Immature natural killer cell (primary cell): Measurements from ENCODE around the gene NAP1L5. TPM values are rescaled to one million over a fixed set of nuclear protein-coding genes. Genes with fewer than 3 reads are reported as not detected.

Experiments used
- DNase-seq, 3 donors: peaks; one replicate each; pipeline ENCODE4 v3.0.0; 2022; ENCODE audit warnings: mixed read lengths in 1 of 3
- H3K27ac Mint-ChIP-seq, 6 donors: one replicate each; pipeline ENCODE4 v1.8.0; 2020; ENCODE audit warnings: mixed read lengths in 6 of 6, mild to moderate bottlenecking in 5 of 6, inconsistent platforms in 4 of 6, moderate library complexity in 3 of 6
- H3K27me3 Mint-ChIP-seq, 3 donors: one replicate each; pipeline ENCODE4 v1.8.0; 2020 to 2021; ENCODE audit warnings: low read depth in 3 of 3, mild to moderate bottlenecking in 3 of 3, mixed read lengths in 3 of 3, moderate library complexity in 3 of 3, inconsistent platforms in 1 of 3
- H3K36me3 Mint-ChIP-seq, 3 donors: one replicate each; pipeline ENCODE4 v1.8.0; 2020; ENCODE audit warnings: mixed read lengths in 3 of 3, inconsistent platforms in 2 of 3, mild to moderate bottlenecking in 2 of 3
- H3K4me1 Mint-ChIP-seq, 2 donors: one replicate each; pipeline ENCODE4 v1.8.0; 2020; ENCODE audit warnings: inconsistent platforms in 2 of 2, mild to moderate bottlenecking in 2 of 2, mixed read lengths in 2 of 2, moderate library complexity in 1 of 2
- H3K4me3 Mint-ChIP-seq, 5 donors: one replicate each; pipeline ENCODE4 v1.8.0; 2020; ENCODE audit warnings: mild to moderate bottlenecking in 5 of 5, mixed read lengths in 5 of 5, inconsistent platforms in 3 of 5, moderate library complexity in 3 of 5
- H3K9me3 Mint-ChIP-seq, 6 donors: one replicate each; pipeline ENCODE4 v1.8.0; 2020; ENCODE audit warnings: mild to moderate bottlenecking in 6 of 6, mixed read lengths in 6 of 6, inconsistent platforms in 4 of 6, moderate library complexity in 3 of 6
- polyA plus RNA-seq, 3 donors: library from polyadenylated mRNA; unstranded; fragments of 300-500 nt; fragmentation: Illumina TruSeq; gene quantifications; one replicate each; pipeline ENCODE4 v1.2.3, GENCODE V29; 2021

Gene NAP1L5
- polyA plus RNA-seq, 3 donors from 2014 or later: 4.2 to 7.3 (median 5.4) TPM

DNA sequence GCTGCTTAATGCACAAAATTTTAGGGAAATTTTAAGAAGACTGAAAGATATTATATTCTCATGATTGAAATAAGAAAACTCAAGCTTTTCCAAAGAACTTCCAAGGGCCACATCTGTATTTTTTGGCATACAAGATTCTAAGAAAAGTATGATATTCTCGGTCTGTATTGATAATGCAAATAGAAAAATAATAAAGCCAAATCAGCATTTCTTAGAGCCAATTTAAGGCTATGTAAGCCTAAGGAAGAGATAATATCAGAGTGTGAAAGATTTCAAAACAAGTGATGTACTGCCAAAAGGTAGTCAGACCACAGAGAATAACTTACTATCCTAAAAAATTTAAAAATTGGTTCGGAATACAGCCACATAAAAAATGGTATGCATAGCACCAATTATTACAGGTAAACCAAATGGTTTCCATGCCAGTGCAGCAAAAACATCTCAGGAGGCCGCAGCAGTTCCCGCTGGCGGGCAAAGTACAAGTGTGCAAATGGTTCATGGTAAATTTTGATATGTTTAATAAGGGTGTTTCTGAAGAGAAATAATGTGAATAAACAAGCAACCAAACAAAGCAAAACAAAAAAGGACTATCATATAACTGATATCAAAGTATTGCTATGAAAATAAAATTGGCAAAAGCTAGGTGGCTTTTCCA lies 35.2 kb upstream of the NAP1L5 start:
- Mint-ChIP-seq H3K4me1 (peaks cover 10 to 12% of the 10 kb centered on the region in 2 donors), H3K9me3 (no peaks in the 10 kb centered on the region), H3K27ac (no peak overlapping the region), H3K27me3 (no peaks in the 10 kb centered on the region), H3K36me3 (peaks cover 13 to 20% (median 15%) of the 10 kb centered on the region in 3 donors), H3K4me3 (no peak overlapping the region)
- no peak for DNase-seq

DNA sequence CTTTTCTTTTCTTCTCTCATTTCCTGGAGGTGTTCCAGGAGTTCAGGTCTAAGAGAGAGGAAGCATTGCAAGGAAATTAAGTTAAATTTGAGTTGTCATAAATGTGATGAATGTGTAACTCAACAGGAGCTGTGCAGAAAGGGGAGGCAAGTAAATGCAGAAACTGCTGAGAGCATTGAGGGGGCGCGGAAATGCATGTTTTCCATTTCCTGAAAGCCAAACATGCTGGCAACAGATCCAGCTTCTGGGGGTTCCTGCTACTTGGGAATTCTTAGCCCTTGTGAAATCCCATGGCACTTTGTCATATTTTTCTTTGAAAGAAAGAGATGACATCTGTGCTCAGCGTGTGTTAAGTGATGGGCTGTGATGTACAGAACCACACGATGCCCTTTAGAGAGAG lies 33.8 kb upstream of the NAP1L5 start:
- H3K4me3 Mint-ChIP-seq: no peak overlapping the region
- no peak for DNase-seq
- peaks cover 19 to 29% (median 26%) of the 10 kb centered on the region in 3 donors for H3K36me3 Mint-ChIP-seq
- no peaks in the 10 kb centered on the region for H3K4me1 Mint-ChIP-seq
- no peak overlapping the region for H3K27ac Mint-ChIP-seq
- H3K9me3 Mint-ChIP-seq: no peaks in the 10 kb centered on the region
- no peaks in the 10 kb centered on the region for H3K27me3 Mint-ChIP-seq

DNA sequence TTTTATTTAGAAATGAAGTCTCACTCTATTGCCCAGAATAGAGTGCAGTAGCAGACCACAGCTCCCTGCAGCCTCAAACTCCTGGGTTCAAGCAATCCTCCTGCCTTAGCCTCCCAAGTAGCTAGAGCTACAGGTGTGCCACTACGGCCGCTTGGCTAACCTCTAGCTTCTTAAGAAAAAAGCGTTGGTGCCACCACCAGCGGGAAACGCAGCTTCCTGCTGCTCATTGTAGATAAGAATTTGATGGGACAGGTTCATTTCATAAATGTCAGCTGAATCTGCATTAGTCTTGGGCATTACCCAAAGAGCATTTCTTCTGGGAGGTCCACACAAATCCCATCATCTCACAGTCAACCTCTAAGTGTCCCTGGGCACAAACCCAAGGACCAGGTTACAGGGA lies 33.2 kb upstream of the NAP1L5 start:
- no peak overlapping the region for H3K27ac Mint-ChIP-seq
- no peaks in the 10 kb centered on the region for H3K9me3 Mint-ChIP-seq
- DNase-seq: no peak
- no peak overlapping the region for H3K4me3 Mint-ChIP-seq
- peaks cover 19 to 29% (median 26%) of the 10 kb centered on the region in 3 donors for H3K36me3 Mint-ChIP-seq
- no peaks in the 10 kb centered on the region for H3K4me1 Mint-ChIP-seq
- no peaks in the 10 kb centered on the region for H3K27me3 Mint-ChIP-seq

DNA sequence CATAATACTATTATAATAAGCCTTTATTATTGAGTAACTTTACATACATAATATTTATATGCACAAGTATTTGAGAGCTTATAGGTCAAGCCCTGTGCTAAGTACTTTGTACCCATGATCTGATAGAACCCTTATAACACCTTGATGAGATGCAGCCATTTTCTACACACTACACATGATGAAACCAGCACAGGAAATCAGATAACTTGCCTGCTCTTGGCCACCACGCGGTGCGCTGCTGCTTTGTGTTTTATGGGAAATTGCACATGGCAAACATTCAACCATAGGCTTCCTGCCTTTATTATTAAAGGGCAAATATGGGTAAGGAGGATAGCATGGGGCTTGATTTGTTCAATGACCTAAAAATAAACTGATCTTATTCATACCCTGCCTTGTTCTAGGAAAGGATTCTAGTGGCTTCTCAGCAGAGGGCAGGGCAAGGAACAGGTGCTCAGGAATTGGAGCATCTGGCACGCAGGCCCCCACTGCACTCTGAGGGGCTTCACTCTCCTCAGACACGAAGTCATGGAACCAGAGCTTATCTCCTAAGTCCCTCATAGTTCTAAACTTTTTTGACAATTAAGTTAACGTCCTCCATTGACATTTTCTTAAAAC lies 31.6 kb upstream of the NAP1L5 start:
- Mint-ChIP-seq H3K4me1 (no peaks in the 10 kb centered on the region), H3K9me3 (no peaks in the 10 kb centered on the region), H3K27ac (no peak overlapping the region), H3K4me3 (no peak overlapping the region), H3K27me3 (no peaks in the 10 kb centered on the region), H3K36me3 (peaks cover 19 to 30% (median 29%) of the 10 kb centered on the region in 3 donors)
- no peak for DNase-seq

DNA sequence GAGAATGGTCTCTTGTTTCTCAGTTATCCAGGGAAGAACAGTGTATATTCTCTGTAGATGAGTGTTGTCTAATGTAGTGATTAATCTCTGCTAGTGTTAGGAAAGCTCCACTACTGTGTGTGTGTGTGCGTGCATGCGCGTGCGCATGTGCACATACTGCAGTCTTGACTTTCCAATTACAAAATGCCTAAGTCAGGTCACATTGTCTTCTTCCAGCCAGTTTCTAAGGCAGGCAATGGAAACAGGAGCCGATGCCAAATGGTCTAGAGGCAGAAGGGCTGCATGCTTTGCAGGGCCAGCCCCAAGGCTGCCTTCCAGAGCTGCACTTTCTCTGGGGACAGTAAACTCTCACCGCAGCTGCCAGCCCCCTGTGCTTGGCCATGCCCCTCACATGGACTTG lies 30.5 kb upstream of the NAP1L5 start:
- Mint-ChIP-seq H3K9me3 (no peaks in the 10 kb centered on the region), H3K36me3 (peaks cover 19 to 33% (median 29%) of the 10 kb centered on the region in 3 donors), H3K4me1 (no peaks in the 10 kb centered on the region), H3K27ac (no peak overlapping the region), H3K4me3 (no peak overlapping the region), H3K27me3 (no peaks in the 10 kb centered on the region)
- no peak for DNase-seq

DNA sequence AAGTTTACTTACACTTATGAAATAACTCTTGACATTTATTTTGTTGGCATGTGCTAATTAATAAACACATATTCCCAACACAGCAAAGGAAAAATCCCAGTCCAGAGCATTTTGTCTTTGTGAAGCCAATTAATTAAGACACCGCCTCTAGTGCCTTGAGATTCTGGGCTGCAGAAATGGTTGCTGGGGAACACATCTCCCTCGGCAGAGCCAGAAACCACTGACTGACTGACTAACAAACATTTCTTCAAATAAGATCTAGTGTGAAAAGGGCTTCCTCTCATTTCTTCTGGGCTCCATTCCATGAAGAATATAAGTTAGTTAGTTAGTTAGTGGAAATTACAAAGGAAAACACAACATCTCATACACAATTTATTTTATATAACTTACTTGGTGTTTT lies 28.4 kb upstream of the NAP1L5 start:
- Mint-ChIP-seq H3K36me3 (peaks cover 22 to 38% (median 23%) of the 10 kb centered on the region in 3 donors), H3K9me3 (no peaks in the 10 kb centered on the region), H3K4me1 (no peaks in the 10 kb centered on the region), H3K4me3 (no peak overlapping the region), H3K27me3 (peaks cover 0 to 2% (median 0%) of the 10 kb centered on the region in 3 donors), H3K27ac (no peak overlapping the region)
- no peak for DNase-seq

DNA sequence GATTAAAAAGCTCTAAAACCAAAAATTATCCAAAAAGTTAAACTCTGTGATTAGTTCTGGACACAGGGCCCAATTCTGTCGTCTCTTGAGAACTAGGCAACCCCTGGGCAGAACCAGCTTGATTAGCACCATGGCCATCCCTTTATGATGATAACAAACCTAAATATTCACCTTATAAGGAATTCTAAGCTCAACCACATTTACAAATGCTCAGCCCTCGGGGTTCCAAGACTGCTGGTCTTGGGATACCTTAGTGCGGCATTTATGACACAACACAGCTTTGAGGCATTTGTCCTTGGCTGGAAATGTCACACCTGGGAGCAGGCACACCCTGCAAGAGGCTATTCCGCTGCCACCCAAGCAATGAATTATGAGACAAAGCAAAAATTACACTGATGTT lies 27.5 kb upstream of the NAP1L5 start:
- H3K27ac Mint-ChIP-seq: no peak overlapping the region
- peaks cover 22 to 45% (median 22%) of the 10 kb centered on the region in 3 donors for H3K36me3 Mint-ChIP-seq
- peaks cover 0 to 2% (median 0%) of the 10 kb centered on the region in 3 donors for H3K27me3 Mint-ChIP-seq
- H3K4me1 Mint-ChIP-seq: no peaks in the 10 kb centered on the region
- no peak for DNase-seq
- no peak overlapping the region for H3K4me3 Mint-ChIP-seq
- H3K9me3 Mint-ChIP-seq: no peaks in the 10 kb centered on the region

DNA sequence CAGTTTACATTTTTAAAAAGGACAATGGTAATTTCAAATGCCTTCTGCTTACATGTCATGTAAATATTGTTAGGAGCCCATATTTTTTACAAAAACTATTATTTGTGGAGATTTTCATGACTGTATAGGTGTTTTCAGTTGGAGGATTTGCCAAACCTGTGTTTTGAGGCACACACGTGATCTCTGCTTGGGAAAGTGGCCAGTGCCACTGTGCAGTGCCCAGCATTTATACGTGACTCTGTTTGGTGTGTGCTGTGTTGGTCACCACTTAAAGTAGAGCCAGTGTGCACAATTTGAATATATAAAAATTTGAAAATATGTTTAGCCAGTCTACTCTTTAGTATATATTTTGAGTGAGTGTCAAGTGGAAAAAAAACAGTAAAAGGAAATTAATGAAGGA lies 26.8 kb upstream of the NAP1L5 start:
- H3K27ac Mint-ChIP-seq: no peak overlapping the region
- no peaks in the 10 kb centered on the region for H3K9me3 Mint-ChIP-seq
- H3K4me3 Mint-ChIP-seq: no peak overlapping the region
- H3K27me3 Mint-ChIP-seq: peaks cover 0 to 2% (median 0%) of the 10 kb centered on the region in 3 donors
- peaks cover 18 to 42% (median 20%) of the 10 kb centered on the region in 3 donors for H3K36me3 Mint-ChIP-seq
- DNase-seq: no peak
- H3K4me1 Mint-ChIP-seq: no peaks in the 10 kb centered on the region

DNA sequence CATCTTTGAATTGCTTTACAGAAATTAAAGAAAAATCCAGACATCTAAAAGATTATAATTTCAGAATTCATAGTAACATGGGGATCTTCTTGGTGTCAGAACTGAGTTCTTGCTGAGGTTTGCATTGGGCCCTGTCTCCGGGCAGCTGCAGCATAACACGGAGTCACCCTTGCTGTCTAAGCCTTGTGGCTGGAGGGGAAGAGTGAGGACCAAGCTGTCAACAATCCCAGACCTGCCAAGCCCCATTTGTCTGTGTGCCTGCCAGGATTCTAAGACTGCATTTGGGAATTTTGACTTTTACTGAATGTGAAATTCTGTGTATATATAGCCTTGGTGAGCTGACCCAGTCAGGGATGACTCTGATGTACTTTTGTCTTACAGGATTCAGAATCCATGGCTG lies 25.2 kb upstream of the NAP1L5 start:
- H3K27ac Mint-ChIP-seq: no peak overlapping the region
- H3K27me3 Mint-ChIP-seq: peaks cover 0 to 2% (median 0%) of the 10 kb centered on the region in 3 donors
- peaks cover 0 to 6% (median under 1%) of the 10 kb centered on the region in 6 donors for H3K9me3 Mint-ChIP-seq
- no peaks in the 10 kb centered on the region for H3K4me1 Mint-ChIP-seq
- H3K4me3 Mint-ChIP-seq: no peak overlapping the region
- H3K36me3 Mint-ChIP-seq: peaks cover 21 to 49% (median 23%) of the 10 kb centered on the region in 3 donors
- no peak for DNase-seq

DNA sequence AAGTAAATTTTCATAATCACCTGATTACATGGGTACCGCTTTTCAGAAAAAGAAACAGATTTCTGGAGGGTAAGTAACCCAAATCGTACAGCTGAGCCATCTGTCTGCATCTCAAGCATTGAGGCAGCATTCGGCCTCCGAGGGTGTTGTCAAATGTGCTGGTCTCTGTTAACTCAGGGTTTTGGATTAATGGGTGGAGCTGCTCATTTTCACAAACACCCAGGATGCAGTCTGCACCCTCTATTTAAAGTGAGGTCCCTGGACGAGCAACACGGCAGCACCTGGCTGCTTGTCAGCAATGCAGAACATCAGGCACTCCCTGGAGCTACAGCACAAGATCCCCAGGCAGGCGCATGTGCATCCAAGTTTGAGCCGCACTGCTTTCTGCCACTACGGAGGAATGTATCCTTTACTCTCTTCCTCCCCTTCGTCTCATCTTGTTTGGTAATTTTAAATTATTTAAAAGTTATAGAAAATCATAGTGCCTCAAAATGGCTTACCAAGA lies 24.7 kb upstream of the NAP1L5 start:
- H3K27ac Mint-ChIP-seq: no peak overlapping the region
- H3K9me3 Mint-ChIP-seq: peaks cover 4 to 10% (median 5%) of the 10 kb centered on the region in 6 donors
- peaks cover 0 to 2% (median 0%) of the 10 kb centered on the region in 3 donors for H3K27me3 Mint-ChIP-seq
- H3K4me1 Mint-ChIP-seq: no peaks in the 10 kb centered on the region
- no peak for DNase-seq
- no peak overlapping the region for H3K4me3 Mint-ChIP-seq
- H3K36me3 Mint-ChIP-seq: peaks cover 25 to 50% (median 26%) of the 10 kb centered on the region in 3 donors

DNA sequence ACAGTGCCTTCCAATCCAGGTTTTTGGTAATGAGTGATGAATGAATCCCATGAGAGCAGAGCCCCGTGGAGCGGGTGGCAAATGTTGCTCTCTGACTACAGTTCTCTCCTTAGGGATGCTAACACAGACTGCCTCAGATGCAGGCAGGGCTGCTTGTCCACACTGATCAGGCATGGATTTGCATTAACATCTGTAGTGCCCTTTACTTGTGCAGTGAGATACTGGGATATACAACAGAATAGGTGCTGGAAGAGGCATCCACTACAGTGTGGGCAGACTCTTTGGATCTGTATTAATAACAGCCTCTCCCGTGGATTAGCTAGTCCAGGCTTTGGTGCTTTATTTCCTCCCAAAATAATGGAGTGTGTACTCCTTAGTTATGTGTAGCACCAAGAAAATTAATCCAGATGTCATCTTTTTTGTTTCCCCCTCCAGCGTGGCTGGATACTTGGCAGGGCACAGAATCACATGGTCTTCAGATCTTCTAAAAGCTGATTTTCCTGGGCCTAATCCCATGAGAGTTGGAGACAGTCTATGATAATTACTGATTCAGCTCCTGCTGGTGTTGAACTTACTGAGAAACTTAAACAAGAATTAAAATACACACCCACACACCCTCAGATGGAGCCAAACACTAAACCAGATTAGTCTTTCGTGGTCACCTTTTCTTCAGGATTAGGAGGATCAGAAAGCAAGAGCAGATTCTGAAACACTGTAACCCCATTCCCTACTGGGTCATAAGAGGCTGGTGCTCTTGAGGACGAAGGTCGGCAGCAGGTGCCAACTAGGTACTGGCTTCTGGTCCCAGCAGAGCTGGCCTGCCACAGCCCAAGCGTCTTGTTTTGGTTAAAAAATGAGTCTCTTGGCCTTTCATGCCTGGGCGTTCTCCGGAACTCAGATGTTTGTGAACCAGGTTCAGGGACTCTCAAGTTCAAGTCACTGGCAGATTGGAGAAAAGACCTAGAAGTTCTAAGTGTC lies 23.1 kb upstream of the NAP1L5 start:
- Mint-ChIP-seq H3K9me3 (peaks cover 8 to 18% (median 10%) of the 10 kb centered on the region in 6 donors), H3K36me3 (peaks cover 35 to 59% (median 35%) of the 10 kb centered on the region in 3 donors), H3K4me1 (peaks cover 2 to 7% of the 10 kb centered on the region in 2 donors), H3K27ac (no peak overlapping the region), H3K4me3 (no peak overlapping the region), H3K27me3 (peaks cover 0 to 2% (median 2%) of the 10 kb centered on the region in 3 donors)
- DNase-seq: no peak

DNA sequence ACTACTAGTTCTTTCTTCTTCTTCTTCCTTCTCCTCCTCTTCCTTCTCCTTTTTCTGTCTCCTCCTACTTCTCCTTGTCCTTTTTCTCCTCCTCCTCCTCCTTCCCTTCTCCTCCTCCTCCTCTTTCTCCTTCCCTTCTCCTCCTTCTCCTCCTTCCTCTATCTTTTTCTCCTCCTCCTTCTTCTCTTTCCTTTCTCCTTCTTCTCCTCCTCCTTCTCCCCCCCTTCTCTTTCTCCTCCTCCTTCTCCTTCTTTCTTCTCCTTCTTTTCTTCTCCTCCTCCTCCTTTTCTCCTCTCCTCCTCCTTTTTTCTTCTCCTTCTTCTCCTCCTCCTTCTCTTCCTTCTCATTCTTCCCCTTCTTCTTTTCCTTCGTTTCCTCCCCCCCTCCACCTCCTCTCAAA lies 21.8 kb upstream of the NAP1L5 start:
- H3K4me3 Mint-ChIP-seq: no peak overlapping the region
- H3K9me3 Mint-ChIP-seq: peaks cover 8 to 18% (median 10%) of the 10 kb centered on the region in 6 donors
- H3K36me3 Mint-ChIP-seq: peaks cover 36 to 64% (median 47%) of the 10 kb centered on the region in 3 donors
- H3K4me1 Mint-ChIP-seq: peaks cover 2 to 7% of the 10 kb centered on the region in 2 donors
- H3K27ac Mint-ChIP-seq: no peak overlapping the region
- peaks cover 0 to 2% (median 2%) of the 10 kb centered on the region in 3 donors for H3K27me3 Mint-ChIP-seq
- DNase-seq: no peak

DNA sequence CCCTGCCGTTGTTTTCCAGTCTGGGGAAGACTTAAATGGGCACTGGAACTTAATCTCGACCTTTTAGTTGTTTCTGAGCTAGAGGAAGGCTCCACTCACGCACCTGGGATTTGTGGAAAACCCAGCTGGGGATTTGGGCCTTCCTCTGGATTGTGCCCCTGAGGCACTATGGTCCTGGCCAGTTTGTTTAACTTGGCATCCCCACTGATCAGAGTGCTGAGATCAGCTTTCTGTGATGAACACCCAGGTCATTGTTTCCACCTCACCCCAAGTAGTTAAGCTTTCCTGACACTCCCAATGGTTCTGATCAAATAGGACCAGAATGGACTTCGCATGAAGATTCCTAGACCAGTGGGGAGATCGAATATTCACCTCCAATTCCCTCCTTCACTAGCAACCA lies 20.5 kb upstream of the NAP1L5 start:
- Mint-ChIP-seq H3K9me3 (peaks cover 8 to 18% (median 10%) of the 10 kb centered on the region in 6 donors), H3K4me1 (peaks cover 2 to 7% of the 10 kb centered on the region in 2 donors), H3K27ac (no peak overlapping the region), H3K4me3 (no peak overlapping the region), H3K27me3 (peaks cover 0 to 2% (median 2%) of the 10 kb centered on the region in 3 donors), H3K36me3 (peaks cover 40 to 68% (median 50%) of the 10 kb centered on the region in 3 donors)
- no peak for DNase-seq
